Activated effector memory CD4-positive, alpha-beta T cell treated with anti-CD3 and anti-CD28 coated beads, Interleukin-2, amount 50 U/mL, for 16 hours (primary cell): ENCODE results near the gene MAPK11.

ENCODE experiments used
- DNase-seq: peaks from one replicate; pipeline ENCODE4 v3.0.0-alpha.2; 2020

The MAPK11 gene

DNA sequence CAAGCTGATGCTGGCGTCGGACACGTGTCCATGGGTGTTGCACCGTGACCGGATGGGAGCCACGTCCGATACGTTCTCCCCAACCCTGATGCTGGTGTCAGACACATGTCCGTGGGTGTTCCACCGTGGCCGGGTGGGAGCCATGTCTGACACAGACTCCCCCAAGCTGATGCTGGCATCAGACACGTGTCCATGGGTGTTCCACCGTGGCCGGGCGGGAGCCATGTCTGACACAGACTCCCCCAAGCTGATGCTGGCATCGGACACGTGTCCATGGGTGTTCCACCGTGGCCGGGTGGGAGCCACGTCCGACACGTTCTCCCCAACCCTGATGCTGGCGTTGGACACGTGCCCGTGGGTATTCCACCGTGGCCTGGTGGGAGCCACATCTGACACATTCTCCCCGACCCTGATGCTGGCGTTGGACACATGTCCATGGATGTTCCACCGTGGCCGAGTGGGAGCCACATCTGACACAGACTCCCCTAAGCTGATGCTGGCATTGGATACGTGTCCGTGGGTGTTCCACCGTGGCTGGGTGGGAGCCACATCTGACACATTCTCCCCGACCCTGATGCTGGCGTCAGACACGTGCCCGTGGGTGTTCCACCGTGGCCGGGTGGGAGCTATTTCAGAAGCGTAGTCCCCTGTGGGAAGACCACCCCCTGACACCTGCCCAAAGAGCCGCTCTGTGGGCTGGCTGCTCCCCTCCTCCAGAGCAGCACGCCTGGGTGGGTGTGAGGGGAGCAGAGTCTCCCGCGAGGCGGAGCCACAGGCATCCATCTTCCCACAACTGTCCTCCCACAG, 49.4 kb downstream of the MAPK11 start:
- no peak for DNase-seq

DNA sequence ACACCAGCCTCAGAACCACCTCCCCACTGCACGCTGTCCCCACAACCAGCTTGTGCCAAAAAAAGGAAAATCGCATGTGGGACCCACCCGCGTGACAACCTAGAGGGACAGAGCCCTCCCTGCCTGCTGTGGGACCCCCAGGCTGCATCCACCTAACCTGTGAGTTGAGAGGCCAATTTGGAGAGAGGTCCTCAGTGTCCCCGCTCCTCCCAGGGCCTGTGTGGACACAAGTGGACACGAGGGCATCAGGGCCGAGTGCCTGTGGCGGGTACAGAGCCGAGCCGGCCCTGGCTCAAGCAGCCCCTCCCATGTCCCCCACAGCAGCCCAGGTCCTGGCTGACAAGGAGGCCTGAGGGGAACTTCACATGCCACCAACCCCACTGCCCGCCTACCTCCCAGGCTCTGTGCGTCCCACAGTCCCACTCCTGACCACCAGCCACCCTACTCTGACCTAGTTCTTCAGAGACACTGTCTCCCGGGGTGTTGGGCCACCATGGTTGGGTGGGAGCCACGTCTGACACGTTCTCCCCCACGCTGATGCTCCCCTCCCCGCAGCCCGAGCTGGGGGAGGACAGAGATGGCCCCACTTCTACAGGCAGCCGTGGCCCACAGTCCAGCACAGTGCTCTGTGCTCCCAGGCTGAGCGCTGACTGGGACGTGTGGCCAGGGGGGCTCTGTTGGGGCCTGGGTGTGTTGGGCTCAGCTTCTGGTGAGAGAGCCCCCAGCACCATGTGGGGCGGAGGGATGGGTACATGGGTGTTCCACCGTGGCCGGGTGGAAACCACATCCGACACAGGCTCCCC, 50.2 kb downstream of the MAPK11 start:
- DNase-seq, result no peak

- no peak for DNase-seq
These were observed 51.0 kb downstream of the MAPK11 start for GRCh38 chr22:50218996-50219727.

DNA sequence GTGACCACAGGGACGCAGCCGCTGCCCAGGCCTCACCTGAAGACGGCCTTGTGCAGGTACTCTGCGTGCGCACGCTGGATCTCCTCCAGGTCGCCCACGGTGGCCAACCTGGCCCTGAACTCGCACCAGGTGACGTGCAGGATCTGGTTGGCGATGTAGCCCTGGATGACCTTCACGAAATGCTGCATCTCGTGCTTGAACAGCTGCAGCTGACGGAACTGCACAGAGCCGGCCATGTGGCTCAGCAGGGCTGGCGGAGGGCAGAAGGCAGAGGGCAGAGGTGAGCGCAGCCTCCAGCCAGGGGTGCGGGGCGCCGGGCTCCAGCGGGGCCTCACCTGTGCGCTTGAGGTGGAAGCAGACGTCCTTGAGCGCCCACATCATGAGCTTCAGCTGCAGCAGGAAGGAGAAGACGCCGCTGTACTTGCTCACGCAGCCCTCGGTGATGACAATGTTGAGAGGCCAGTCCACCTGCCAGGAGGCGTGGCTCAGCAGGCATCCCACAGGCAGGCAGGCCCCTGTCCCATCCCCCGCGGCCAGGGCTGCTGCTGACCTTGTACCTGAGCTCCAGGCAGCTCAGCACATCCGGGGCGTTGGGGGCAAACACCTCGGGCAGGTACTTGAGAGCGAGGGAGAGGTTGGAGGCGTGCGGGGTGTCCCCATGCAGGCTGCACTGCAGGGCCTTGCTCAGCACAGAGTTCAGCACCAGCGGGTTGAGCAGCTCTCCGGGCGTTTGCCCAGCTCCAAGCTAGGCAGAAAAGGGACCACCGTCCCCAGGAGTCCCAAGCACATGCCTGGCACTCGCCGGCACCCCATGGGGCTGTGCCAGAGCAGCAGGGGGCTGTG, 51.8 kb downstream of the MAPK11 start:
- no peak for DNase-seq

GRCh38 chr22:50217543-50218152, 52.5 kb downstream of the MAPK11 start:
- no peak for DNase-seq

DNA sequence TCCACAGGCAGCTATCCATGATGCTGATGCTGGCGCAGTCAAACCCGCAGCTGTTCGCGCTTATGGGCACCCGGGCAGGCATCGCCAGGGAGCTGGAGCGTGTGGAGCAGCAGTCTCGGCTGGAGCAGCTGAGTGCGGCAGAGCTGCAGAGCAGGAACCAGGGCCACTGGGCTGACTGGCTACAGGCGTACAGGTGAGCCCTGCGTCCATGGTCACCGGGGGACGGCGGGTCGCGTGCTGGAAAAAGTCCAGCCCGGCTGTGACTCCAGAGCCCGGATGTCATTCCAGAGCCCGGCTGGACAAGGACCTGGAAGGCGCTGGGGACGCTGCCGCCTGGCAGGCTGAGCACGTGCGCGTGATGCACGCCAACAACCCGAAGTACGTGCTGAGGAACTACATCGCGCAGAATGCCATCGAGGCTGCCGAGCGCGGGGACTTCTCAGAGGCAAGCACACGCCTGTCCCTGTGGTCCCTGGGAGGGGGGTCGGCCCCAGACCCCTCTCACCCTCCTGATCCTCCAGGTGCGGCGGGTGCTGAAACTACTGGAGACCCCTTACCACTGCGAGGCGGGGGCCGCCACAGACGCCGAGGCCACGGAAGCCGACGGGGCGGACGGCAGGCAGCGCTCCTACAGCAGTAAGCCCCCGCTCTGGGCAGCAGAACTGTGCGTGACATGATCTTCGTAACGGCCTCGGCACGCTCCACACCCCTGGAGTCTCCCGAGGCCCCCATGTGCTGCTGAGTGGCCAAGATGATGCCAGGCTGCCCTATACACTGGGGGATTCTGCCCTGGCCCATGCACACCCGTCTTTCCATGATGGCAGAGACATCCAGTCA, 53.3 kb downstream of the MAPK11 start:
- no peak for DNase-seq

DNA sequence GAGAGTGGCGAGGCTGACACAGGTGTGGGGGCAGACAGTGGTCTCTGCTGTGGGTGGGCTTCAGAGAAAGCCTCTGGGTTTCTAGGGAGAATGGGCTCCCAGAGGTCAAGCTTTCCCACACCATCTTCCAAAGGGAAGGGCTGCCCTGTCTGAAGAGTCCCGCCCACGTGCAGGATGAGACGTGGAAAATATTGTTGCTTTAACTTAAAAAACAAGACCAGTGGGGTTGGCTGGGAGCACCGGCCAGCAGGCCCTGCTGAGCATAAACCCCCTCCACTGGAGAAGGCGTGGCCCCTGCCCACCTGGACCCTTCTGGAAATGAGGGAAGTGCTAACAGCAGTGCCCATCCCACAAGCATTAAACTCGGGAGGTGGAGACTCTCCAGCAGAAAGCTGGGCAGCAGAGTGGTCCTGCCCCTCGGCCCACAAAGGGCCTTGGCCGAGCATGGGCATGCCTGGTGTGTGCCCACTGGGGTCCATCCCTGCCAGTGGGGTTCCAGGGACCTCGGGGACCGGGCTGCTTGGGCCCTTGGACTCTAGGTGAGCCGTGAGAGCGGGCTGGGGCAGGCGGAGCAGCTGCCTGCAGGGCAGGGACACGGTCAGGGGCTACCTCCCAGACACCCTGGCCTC, 54.0 kb downstream of the MAPK11 start:
- DNase-seq, result no peak

DNA sequence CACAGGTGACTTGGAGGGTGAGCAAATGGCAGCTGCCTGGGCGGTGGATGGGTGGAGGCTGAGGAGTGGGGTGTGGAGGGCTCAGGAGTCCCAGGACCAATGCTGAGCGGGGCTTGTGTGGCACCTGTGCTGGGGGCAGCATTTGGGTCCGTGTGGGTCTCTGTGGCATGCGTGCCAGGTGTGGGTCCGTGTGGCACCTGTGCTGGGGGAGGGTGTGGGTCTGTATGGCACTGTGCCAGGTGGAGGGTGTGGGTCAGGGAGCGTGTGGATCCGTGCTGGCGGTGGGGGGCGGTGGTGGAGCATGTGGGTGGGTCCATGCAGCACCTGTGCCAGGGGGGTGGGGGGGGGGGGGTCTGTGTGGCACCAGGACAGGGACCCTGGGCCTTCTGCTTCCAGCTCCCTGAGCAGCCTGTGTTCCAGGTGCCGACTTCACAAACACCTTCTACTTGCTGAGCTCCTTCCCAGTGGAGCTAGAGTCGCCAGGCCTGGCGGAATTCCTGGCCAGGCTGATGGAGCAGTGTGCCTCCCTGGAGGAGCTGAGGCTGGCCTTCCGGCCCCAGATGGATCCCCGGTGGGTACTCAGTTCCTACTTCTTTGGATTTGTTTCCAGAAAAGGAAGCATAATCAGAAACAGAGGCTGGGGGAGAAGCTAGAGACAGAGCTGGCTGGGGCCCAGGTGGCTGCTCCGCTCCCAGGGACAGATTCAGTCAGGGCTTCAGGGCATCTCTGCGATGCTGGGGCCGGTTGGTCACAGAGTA, 54.7 kb downstream of the MAPK11 start:
- DNase-seq, result no peak
